Endothelial cell of umbilical vein (primary cell): ENCODE measurements around the gene CRKL. TPM values are rescaled to one million over a fixed set of nuclear protein-coding genes. Genes with fewer than 3 reads are reported as not detected.
A peak's percentile ranks its signal among the peaks of the same experiment; 100 is the strongest.

ENCODE experiments used
- BruUV-seq: library from RNA; stranded (reverse); fragments of 400-500 nt; replicated peaks from 2 replicates; lab custom pipeline; 2021; lab: Mats Ljungman, UMichigan
- CTCF ChIA-PET: fragments of 300-600, 350-600 bp; sonication (Branson Sonifier 250); formaldehyde crosslinking; loops from one replicate; lab custom pipeline; 2021; ENCODE audit warnings: antibody characterized with exemption, inconsistent platforms; lab: Charles Lee
- POLR2A ChIA-PET: fragments of 300-600, 350-600 bp; sonication (Branson Sonifier 250); formaldehyde crosslinking; loops from one replicate; lab custom pipeline; 2021; ENCODE audit warnings: antibody characterized with exemption, inconsistent platforms; lab: Charles Lee
- DNase-seq: peaks from one replicate; pipeline ENCODE4 v3.0.0-alpha.2; 2011; ENCODE audit warnings: low read depth, low spot score
- FAIRE-seq: peaks from 2 replicates; lab custom pipeline; 2011; peaks lifted over from hg19 to GRCh38; lab: Jason Lieb, UNC
- H2AFZ ChIP-seq: 2 replicates; pipeline ENCODE4 v1.6.0; 2012; ENCODE audit warnings: low read depth, low read length, control low read depth, inconsistent platforms
- H3K27ac ChIP-seq: 2 replicates; pipeline ENCODE4 v1.5.1; 2011; ENCODE audit warnings: low read depth, mild to moderate bottlenecking, control low read depth, low read length, moderate library complexity; ENCODE audit not compliant: insufficient read depth
- H3K27me3 ChIP-seq, 2 experiments: 2 replicates each; pipeline versions ENCODE4 v1.6.0 to v1.6.1; 2011; ENCODE audit warnings: low read length in 2 of 2, mixed read lengths in 1 of 2; ENCODE audit not compliant: control insufficient read depth in 2 of 2, insufficient read depth in 2 of 2
- H3K36me3 ChIP-seq, 2 experiments: 2 replicates in 1 of 2; 3 replicates in 1 of 2; pipeline ENCODE4 v1.5.1; 2011; ENCODE audit warnings: low read length in 2 of 2, mild to moderate bottlenecking in 1 of 2, moderate library complexity in 1 of 2; ENCODE audit not compliant: control insufficient read depth in 2 of 2, insufficient read depth in 2 of 2; ENCODE audit errors: extremely low read depth in 1 of 2
- H3K4me1 ChIP-seq: 3 replicates; pipeline ENCODE4 v1.5.1; 2011; ENCODE audit warnings: mild to moderate bottlenecking, low read length; ENCODE audit not compliant: control insufficient read depth, insufficient read depth; ENCODE audit errors: extremely low read depth
- H3K4me2 ChIP-seq: 2 replicates; pipeline ENCODE4 v1.6.1; 2011; ENCODE audit warnings: low read length, control low read depth, mixed read lengths; ENCODE audit not compliant: insufficient read depth
- H3K4me3 ChIP-seq, 3 experiments: fragments of 200-600 bp in 1 of 3; sonication (generic), shearing (Covaris generic) in 1 of 3; replicated peaks in 1 of 3; 2 replicates each; pipeline ENCODE4 v1.5.1; 2011 to 2016; ENCODE audit warnings: control low read depth in 3 of 3, low read length in 3 of 3, mild to moderate bottlenecking in 2 of 3, inconsistent platforms in 1 of 3, low read depth in 1 of 3, moderate library complexity in 1 of 3; ENCODE audit not compliant: insufficient read depth in 1 of 3
- H3K79me2 ChIP-seq: 2 replicates; pipeline ENCODE4 v1.6.0; 2012; ENCODE audit warnings: low read length, inconsistent platforms; ENCODE audit not compliant: control insufficient read depth, insufficient read depth
- H3K9ac ChIP-seq: replicated peaks from 2 replicates; pipeline ENCODE3; 2011; ENCODE audit warnings: low read length, control low read depth; ENCODE audit not compliant: insufficient read depth; ENCODE audit errors: extremely low read depth
- H3K9me1 ChIP-seq: replicated peaks from 3 replicates; pipeline ENCODE4 v1.6.0; 2011; ENCODE audit warnings: mild to moderate bottlenecking, low read length; ENCODE audit not compliant: control insufficient read depth, insufficient read depth; ENCODE audit errors: extremely low read depth
- H3K9me3 ChIP-seq: replicated peaks from 2 replicates; pipeline ENCODE4 v1.5.1; 2012; ENCODE audit warnings: low read length, inconsistent platforms; ENCODE audit not compliant: control insufficient read depth, insufficient read depth
- H4K20me1 ChIP-seq: replicated peaks from 2 replicates; pipeline ENCODE3; 2011; ENCODE audit warnings: mild to moderate bottlenecking, low read length; ENCODE audit not compliant: control insufficient read depth, insufficient read depth; ENCODE audit errors: extremely low read depth
- CTCF ChIP-seq, 2 donors: IDR thresholded peaks; 1 replicate in 1 of 2; 2 replicates in 1 of 2; pipeline ENCODE4 v1.5.1; 2011; ENCODE audit warnings: low read length in 2 of 2, mild to moderate bottlenecking in 2 of 2, moderate library complexity in 2 of 2, control low read depth in 1 of 2, inconsistent platforms in 1 of 2, low read depth in 1 of 2; ENCODE audit not compliant: insufficient read depth in 1 of 2; ENCODE audit errors: extremely low read depth in 1 of 2
- EZH2 ChIP-seq: IDR thresholded peaks from 2 replicates; pipeline ENCODE4 v1.6.1; 2012; ENCODE audit warnings: borderline replicate concordance, low read depth, mild to moderate bottlenecking, moderate library complexity, low read length, inconsistent platforms; ENCODE audit not compliant: severe bottlenecking
- FOS ChIP-seq: IDR thresholded peaks from 2 replicates; pipeline ENCODE4 v1.6.1; 2011; ENCODE audit warnings: mild to moderate bottlenecking, low read length, moderate library complexity, borderline replicate concordance; ENCODE audit not compliant: insufficient read depth
- GATA2 ChIP-seq: IDR thresholded peaks from 2 replicates; pipeline ENCODE4 v1.7.0; 2011; ENCODE audit warnings: low read depth, mild to moderate bottlenecking, moderate library complexity, mixed read lengths, low read length; ENCODE audit not compliant: insufficient read length, insufficient read depth
- JUN ChIP-seq: IDR thresholded peaks from 2 replicates; pipeline ENCODE4 v1.6.1; 2011; ENCODE audit warnings: borderline replicate concordance, low read depth; ENCODE audit not compliant: insufficient read length, insufficient read depth
- MAX ChIP-seq: IDR thresholded peaks from 2 replicates; pipeline ENCODE4 v1.6.1; 2011; ENCODE audit not compliant: insufficient read depth, insufficient read length
- MYC ChIP-seq: IDR thresholded peaks from one replicate; pipeline ENCODE4 v1.6.1; 2011; ENCODE audit warnings: mild to moderate bottlenecking, low read depth, low read length
- POLR2A ChIP-seq: IDR thresholded peaks from 2 replicates; pipeline ENCODE4 v1.6.1; 2012; ENCODE audit warnings: low read depth, mild to moderate bottlenecking, control low read depth, low read length
- POLR2AphosphoS5 ChIP-seq: IDR thresholded peaks from 2 replicates; pipeline ENCODE4 v1.6.1; 2012; ENCODE audit warnings: low read depth, mild to moderate bottlenecking, control low read depth, low read length, moderate library complexity; ENCODE audit not compliant: insufficient read depth
- dilution Hi-C: fragments of 300-500 bp; cut with MboI; formaldehyde crosslinking; loops from one replicate; pipeline ENCODE4 v1.15.0; 2019; ENCODE audit warnings: low sequenced_read_pairs; ENCODE audit not compliant: extremely low pct_ligation_motif_present
- intact Hi-C: fragments of 100-400 bp; cut with micrococcal nuclease; formaldehyde crosslinking; loops from one replicate; pipeline ENCODE4 v1.10.0; 2022
- polyA plus RNA-seq, 4 experiments: library from polyadenylated mRNA; depleted of rRNA in 3 of 4; stranded (reverse) in 3 of 4; unstranded in 1 of 4; fragments of >200 nt; gene quantifications; 2 replicates each; pipeline versions ENCODE4 v1.2.1 to v1.2.3, GENCODE V29; 2011 to 2012; ENCODE audit warnings: missing spikeins in 1 of 4
- total RNA-seq: library from RNA; stranded (reverse); gene quantifications from 2 replicates; pipeline ENCODE4 v1.2.3, GENCODE V29; 2021

Gene CRKL
- total and polyA plus RNA-seq, 2 donors (not counting 3 experiments of a cell fraction or from before 2014, with no cell fraction given): 18.0 to 50.6 TPM

GRCh38 chr22:20955548-20955947 lies 38.3 kb downstream of the CRKL start:
- intact Hi-C loops: no loop called here
- BruUV-seq: no TSS peak

More at GRCh38 chr22:20955548-20955947, 38.3 kb downstream of the CRKL start:
- no peak for DNase-seq
- TF ChIP-seq POLR2AphosphoS5: no peak
- TF ChIP-seq GATA2: no peak
- TF ChIP-seq CTCF (IDR thresholded peaks at IDR 0.05; ENCODE audit: extremely low read depth in 1 of 2, insufficient read depth in 1 of 2, low read depth in 1 of 2, low read length in 2 of 2): no peak
- no peak for TF ChIP-seq MAX
- no peak for TF ChIP-seq EZH2
- TF ChIP-seq FOS: no peak
- no peak for TF ChIP-seq MYC
- TF ChIP-seq JUN: no peak
- TF ChIP-seq POLR2A: no peak
- peaks cover 11 to 19% of the 10 kb centered on the region in 2 experiments for H3K36me3 ChIP-seq
- peaks cover 10% of the 10 kb centered on the region for H3K4me1 ChIP-seq
- peaks cover 0 to 5% of the 10 kb centered on the region in 2 experiments for H3K27me3 ChIP-seq
- no peak overlapping the region for H3K27ac ChIP-seq
- no peaks in the 10 kb centered on the region for H4K20me1 ChIP-seq
- no peaks in the 10 kb centered on the region for H3K9me3 ChIP-seq
- ChIA-PET POLR2A (no interaction called here), CTCF (interaction anchor here (4.1 kb wide), 1 partner anchor 70 kb away, joined by 27 read pairs; no protein-coding TSS in a partner anchor)
- FAIRE-seq: peak; percentile 28
- H3K9ac ChIP-seq: no peak overlapping the region
- H3K79me2 ChIP-seq: peaks cover 14% of the 10 kb centered on the region
- H3K4me2 ChIP-seq: no peak overlapping the region
- H2AFZ ChIP-seq: no peak overlapping the region
- no peaks in the 10 kb centered on the region for H3K9me1 ChIP-seq
- dilution Hi-C loops: no loop called here
- no peak overlapping the region for H3K4me3 ChIP-seq
